HCT116 (cell line): Measurements from ENCODE around the gene TMEM178B. TPM values are rescaled to one million over a fixed set of nuclear protein-coding genes. Genes with fewer than 3 reads are reported as not detected.

Experiments
- ATAC-seq: fragments of 200-7000 bp; cut with Tn5 transposase; 2 replicates; pipeline ENCODE4 v1.9.1; 2020; ENCODE audit warnings: mild to moderate bottlenecking, moderate library complexity
- BruUV-seq: library from RNA; stranded (reverse); fragments of 400-500 nt; replicated peaks from 2 replicates; lab custom pipeline; 2021; lab: Mats Ljungman, UMichigan
- CTCF ChIA-PET: fragments of 300-600 bp; sonication (Branson Sonifier 250); formaldehyde crosslinking; loops from one replicate; lab custom pipeline; 2021; ENCODE audit warnings: antibody characterized with exemption; lab: Charles Lee
- POLR2A ChIA-PET: fragments of 300-600, 350-600 bp; sonication (Branson Sonifier 250); formaldehyde crosslinking; loops from one replicate; lab custom pipeline; 2021; ENCODE audit warnings: antibody characterized with exemption; lab: Charles Lee
- RAD21 ChIA-PET, 2 experiments: fragments of 300-600 bp; sonication (Branson Sonifier 250); formaldehyde crosslinking; loops; one replicate each; lab custom pipeline; 2023; ENCODE audit warnings: low total read pairs in 2 of 2; ENCODE audit not compliant: uncharacterized antibody in 2 of 2, unreplicated experiment in 2 of 2, low non-redundant PET in 1 of 2; lab: Charles Lee
- DNase-seq: peaks from one replicate; pipeline ENCODE4 v3.0.0-alpha.2; 2010; ENCODE audit warnings: low read depth, low spot score
- H2AFZ ChIP-seq: fragments of 200-600 bp; shearing (Covaris generic), sonication (generic); 2 replicates; pipeline ENCODE4 v1.6.1; 2017; ENCODE audit warnings: low read depth, mixed run types, mixed read lengths, antibody characterized with exemption, low read length; ENCODE audit not compliant: poor library complexity, severe bottlenecking
- H3K27ac ChIP-seq: 2 replicates; pipeline ENCODE4 v1.5.1; 2012; ENCODE audit warnings: low read depth, low read length
- H3K27me3 ChIP-seq: fragments of 200-600 bp; sonication (generic); 2 replicates; pipeline ENCODE4 v1.6.1; 2016; ENCODE audit warnings: mixed run types, low read length, mixed read lengths; ENCODE audit not compliant: insufficient read depth
- H3K36me3 ChIP-seq, 2 experiments: fragments of 200-500 bp in 1 of 2; fragments of 200-600 bp in 1 of 2; sonication (Bioruptor generic) in 1 of 2; sonication (generic) in 1 of 2; 2 replicates each; pipeline versions ENCODE4 v1.5.1 to v1.6.1; 2014 to 2016; ENCODE audit warnings: low read length in 2 of 2, inconsistent platforms in 1 of 2, mixed read lengths in 1 of 2, mixed run types in 1 of 2; ENCODE audit not compliant: insufficient read depth in 2 of 2, control insufficient read depth in 1 of 2
- H3K4me1 ChIP-seq, 2 experiments: fragments of 200-600 bp in 1 of 2; sonication (generic) in 1 of 2; 2 replicates each; pipeline versions ENCODE4 v1.5.1 to v1.6.1; 2012 to 2017; ENCODE audit warnings: low read length in 2 of 2, inconsistent platforms in 1 of 2, mild to moderate bottlenecking in 1 of 2, mixed read lengths in 1 of 2, mixed run types in 1 of 2, moderate library complexity in 1 of 2; ENCODE audit not compliant: insufficient read depth in 2 of 2, control insufficient read depth in 1 of 2
- H3K4me2 ChIP-seq: fragments of 200-600 bp; sonication (generic); 2 replicates; pipeline ENCODE4 v1.6.1; 2017; ENCODE audit warnings: mixed run types, low read length, mixed read lengths
- H3K4me3 ChIP-seq, 2 experiments: fragments of 200-600 bp in 1 of 2; sonication (generic) in 1 of 2; replicated peaks in 1 of 2; 2 replicates each; pipeline ENCODE4 v1.5.1; 2011 to 2016; ENCODE audit warnings: low read length in 2 of 2, control low read depth in 1 of 2, low read depth in 1 of 2, mild to moderate bottlenecking in 1 of 2, mixed read lengths in 1 of 2, mixed run types in 1 of 2
- H3K79me2 ChIP-seq: fragments of 200-600 bp; sonication (generic); 2 replicates; pipeline ENCODE4 v1.6.1; 2017; ENCODE audit warnings: mild to moderate bottlenecking, mixed run types, low read length, moderate library complexity, mixed read lengths; ENCODE audit not compliant: insufficient read depth
- H3K9ac ChIP-seq: fragments of 200-600 bp; sonication (generic); 2 replicates; pipeline ENCODE4 v1.6.1; 2016; ENCODE audit warnings: low read length, mixed read lengths
- H3K9me2 ChIP-seq: fragments of 200-600 bp; sonication (generic), shearing (Covaris generic); 2 replicates; pipeline ENCODE4 v1.6.1; 2017; ENCODE audit warnings: mixed run types, mild to moderate bottlenecking, moderate library complexity; ENCODE audit not compliant: insufficient read depth
- H3K9me3 ChIP-seq, 2 experiments: fragments of 200-500 bp in 1 of 2; fragments of 200-600 bp in 1 of 2; sonication (Bioruptor generic) in 1 of 2; sonication (generic) in 1 of 2; 2 replicates each; pipeline ENCODE4 v1.6.1; 2014 to 2017; ENCODE audit warnings: low read length in 2 of 2, mixed read lengths in 2 of 2, inconsistent platforms in 1 of 2, low read depth in 1 of 2, mild to moderate bottlenecking in 1 of 2, mixed run types in 1 of 2, moderate library complexity in 1 of 2; ENCODE audit not compliant: control insufficient read depth in 1 of 2, insufficient read depth in 1 of 2
- H4K20me1 ChIP-seq: fragments of 200-600 bp; sonication (generic), shearing (Covaris generic); 2 replicates; pipeline ENCODE4 v1.6.1; 2017; ENCODE audit warnings: mixed run types, mild to moderate bottlenecking, moderate library complexity; ENCODE audit not compliant: insufficient read depth
- CBX3 ChIP-seq: IDR thresholded peaks from 2 replicates; pipeline ENCODE4 v1.6.1; 2012; ENCODE audit warnings: low read depth
- CEBPB ChIP-seq: IDR thresholded peaks from 2 replicates; pipeline ENCODE4 v1.6.1; 2012; ENCODE audit warnings: low read depth
- EGR1 ChIP-seq: IDR thresholded peaks from 2 replicates; pipeline ENCODE4 v1.6.1; 2012; ENCODE audit warnings: low read depth
- ELF1 ChIP-seq: IDR thresholded peaks from 2 replicates; pipeline ENCODE4 v1.6.1; 2012; ENCODE audit warnings: low read depth, borderline replicate concordance
- EZH2 ChIP-seq: fragments of 200-600 bp; sonication (generic); IDR thresholded peaks from 2 replicates; pipeline ENCODE4 v1.6.1; 2017; ENCODE audit warnings: antibody characterized with exemption, mixed run types
- EZH2phosphoT487 ChIP-seq: fragments of 200-600 bp; IDR thresholded peaks from 2 replicates; pipeline ENCODE4 v1.6.1; 2018; ENCODE audit warnings: antibody characterized with exemption, borderline replicate concordance
- FOSL1 ChIP-seq: IDR thresholded peaks from 2 replicates; pipeline ENCODE4 v1.6.1; 2012; ENCODE audit warnings: low read depth
- JUND ChIP-seq: IDR thresholded peaks from 2 replicates; pipeline ENCODE4 v1.6.1; 2012
- POLR2A ChIP-seq: IDR thresholded peaks from 2 replicates; pipeline ENCODE4 v1.7.0; 2011; ENCODE audit warnings: borderline replicate concordance; ENCODE audit not compliant: insufficient read depth, insufficient read length; ENCODE audit errors: extremely low read depth
- SRF ChIP-seq: IDR thresholded peaks from 2 replicates; pipeline ENCODE4 v1.6.1; 2012; ENCODE audit warnings: low read depth
- ZFX ChIP-seq: fragments of 450-650 bp; IDR thresholded peaks from 2 replicates; pipeline ENCODE4 v1.6.1; 2017
- ZNF274 ChIP-seq: fragments of 200-500 bp; sonication (Bioruptor generic); IDR thresholded peaks from 2 replicates; pipeline ENCODE4 v1.6.1; 2014; ENCODE audit warnings: mild to moderate bottlenecking, low read depth, low read length, inconsistent platforms
- intact Hi-C: fragments of 100-400 bp; cut with micrococcal nuclease; formaldehyde crosslinking; loops from 2 replicates; pipeline ENCODE4 v1.10.0; 2022
- total RNA-seq: library from RNA; stranded (reverse); gene quantifications from one replicate; pipeline ENCODE4 v1.2.1, GENCODE V29; 2021; ENCODE audit not compliant: unreplicated experiment
- TF ChIP-seq, protein P1 (sequence below): IDR thresholded peaks from 2 replicates; pipeline ENCODE4 v1.6.1; 2012; ENCODE audit warnings: low read depth
- TF ChIP-seq, protein P2 (sequence below), 3 experiments: fragments of 200-600 bp in 1 of 3; sonication (generic) in 1 of 3; IDR thresholded peaks in 2 of 3; conservative IDR thresholded peaks in 1 of 3; 2 replicates each; pipeline ENCODE4 v1.5.1; 2012 to 2017; ENCODE audit warnings: low read depth in 2 of 3, low read length in 2 of 3, antibody characterized with exemption in 1 of 3, borderline replicate concordance in 1 of 3, control low read depth in 1 of 3, mild to moderate bottlenecking in 1 of 3, mixed read lengths in 1 of 3, mixed run types in 1 of 3, moderate library complexity in 1 of 3; ENCODE audit not compliant: insufficient read depth in 1 of 3

Gene TMEM178B
- total RNA-seq, 1 experiment from 2014 or later = 0.02 TPM

GRCh38 chr7:141185369-141185967, 111.6 kb downstream of the TMEM178B start:
- POLR2A ChIA-PET = no interaction called here
- CTCF ChIA-PET = no interaction called here
- H3K27ac ChIP-seq = no peak overlapping the region
- H3K36me3 ChIP-seq = no peaks in the 10 kb centered on the region
- H3K9ac ChIP-seq = no peak overlapping the region
- TF ChIP-seq, protein P1, sequence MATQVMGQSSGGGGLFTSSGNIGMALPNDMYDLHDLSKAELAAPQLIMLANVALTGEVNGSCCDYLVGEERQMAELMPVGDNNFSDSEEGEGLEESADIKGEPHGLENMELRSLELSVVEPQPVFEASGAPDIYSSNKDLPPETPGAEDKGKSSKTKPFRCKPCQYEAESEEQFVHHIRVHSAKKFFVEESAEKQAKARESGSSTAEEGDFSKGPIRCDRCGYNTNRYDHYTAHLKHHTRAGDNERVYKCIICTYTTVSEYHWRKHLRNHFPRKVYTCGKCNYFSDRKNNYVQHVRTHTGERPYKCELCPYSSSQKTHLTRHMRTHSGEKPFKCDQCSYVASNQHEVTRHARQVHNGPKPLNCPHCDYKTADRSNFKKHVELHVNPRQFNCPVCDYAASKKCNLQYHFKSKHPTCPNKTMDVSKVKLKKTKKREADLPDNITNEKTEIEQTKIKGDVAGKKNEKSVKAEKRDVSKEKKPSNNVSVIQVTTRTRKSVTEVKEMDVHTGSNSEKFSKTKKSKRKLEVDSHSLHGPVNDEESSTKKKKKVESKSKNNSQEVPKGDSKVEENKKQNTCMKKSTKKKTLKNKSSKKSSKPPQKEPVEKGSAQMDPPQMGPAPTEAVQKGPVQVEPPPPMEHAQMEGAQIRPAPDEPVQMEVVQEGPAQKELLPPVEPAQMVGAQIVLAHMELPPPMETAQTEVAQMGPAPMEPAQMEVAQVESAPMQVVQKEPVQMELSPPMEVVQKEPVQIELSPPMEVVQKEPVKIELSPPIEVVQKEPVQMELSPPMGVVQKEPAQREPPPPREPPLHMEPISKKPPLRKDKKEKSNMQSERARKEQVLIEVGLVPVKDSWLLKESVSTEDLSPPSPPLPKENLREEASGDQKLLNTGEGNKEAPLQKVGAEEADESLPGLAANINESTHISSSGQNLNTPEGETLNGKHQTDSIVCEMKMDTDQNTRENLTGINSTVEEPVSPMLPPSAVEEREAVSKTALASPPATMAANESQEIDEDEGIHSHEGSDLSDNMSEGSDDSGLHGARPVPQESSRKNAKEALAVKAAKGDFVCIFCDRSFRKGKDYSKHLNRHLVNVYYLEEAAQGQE = no peak
- TF ChIP-seq EZH2 (no peak), SRF (no peak), ZNF274 (no peak), FOSL1 (no peak), CEBPB (no peak), EZH2phosphoT487 (no peak), CBX3 (no peak), JUND (no peak), ELF1 (no peak), POLR2A (no peak), EGR1 (no peak), ZFX (no peak)
- TF ChIP-seq, protein P2, sequence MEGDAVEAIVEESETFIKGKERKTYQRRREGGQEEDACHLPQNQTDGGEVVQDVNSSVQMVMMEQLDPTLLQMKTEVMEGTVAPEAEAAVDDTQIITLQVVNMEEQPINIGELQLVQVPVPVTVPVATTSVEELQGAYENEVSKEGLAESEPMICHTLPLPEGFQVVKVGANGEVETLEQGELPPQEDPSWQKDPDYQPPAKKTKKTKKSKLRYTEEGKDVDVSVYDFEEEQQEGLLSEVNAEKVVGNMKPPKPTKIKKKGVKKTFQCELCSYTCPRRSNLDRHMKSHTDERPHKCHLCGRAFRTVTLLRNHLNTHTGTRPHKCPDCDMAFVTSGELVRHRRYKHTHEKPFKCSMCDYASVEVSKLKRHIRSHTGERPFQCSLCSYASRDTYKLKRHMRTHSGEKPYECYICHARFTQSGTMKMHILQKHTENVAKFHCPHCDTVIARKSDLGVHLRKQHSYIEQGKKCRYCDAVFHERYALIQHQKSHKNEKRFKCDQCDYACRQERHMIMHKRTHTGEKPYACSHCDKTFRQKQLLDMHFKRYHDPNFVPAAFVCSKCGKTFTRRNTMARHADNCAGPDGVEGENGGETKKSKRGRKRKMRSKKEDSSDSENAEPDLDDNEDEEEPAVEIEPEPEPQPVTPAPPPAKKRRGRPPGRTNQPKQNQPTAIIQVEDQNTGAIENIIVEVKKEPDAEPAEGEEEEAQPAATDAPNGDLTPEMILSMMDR (IDR thresholded peaks at IDR 0.05 in 2 of 3, conservative IDR thresholded peaks at IDR 0.05 in 1 of 3; ENCODE audit: borderline replicate concordance in 1 of 3, insufficient read depth in 1 of 3, low read depth in 2 of 3, low read length in 2 of 3) = no peak
- H3K4me1 ChIP-seq = no peaks in the 10 kb centered on the region
- no peak overlapping the region for H2AFZ ChIP-seq
- H3K4me3 ChIP-seq = no peak overlapping the region
- intact Hi-C loops = no loop called here
- BruUV-seq = no TSS peak
- no peak overlapping the region for H3K4me2 ChIP-seq
- RAD21 ChIA-PET = no interaction called here
- no peaks in the 10 kb centered on the region for H3K9me2 ChIP-seq
- no peaks in the 10 kb centered on the region for H3K79me2 ChIP-seq
- DNase-seq = no peak
- 0 out of 2 replicates have a peak, but pooled peaks cover 3% of the 10 kb centered on the region for H3K27me3 ChIP-seq
- H4K20me1 ChIP-seq = no peaks in the 10 kb centered on the region
- ATAC-seq = no peak
- no peaks in the 10 kb centered on the region for H3K9me3 ChIP-seq
